HepG2 (cell line): ENCODE data around the gene EGFR. TPM values are rescaled to one million over a fixed set of nuclear protein-coding genes. Genes with fewer than 3 reads are reported as not detected.

Experiments
- AKAP8 ChIP-seq: sonication (generic); formaldehyde crosslinking; IDR thresholded peaks from 2 replicates; pipeline ENCODE4 v1.5.1; 2020; ENCODE audit warnings: mild to moderate bottlenecking, missing genetic modification reagents
- GFI1 ChIP-seq: sonication (generic); formaldehyde crosslinking; IDR thresholded peaks from 2 replicates; pipeline ENCODE4 v1.5.0; 2020; ENCODE audit warnings: missing genetic modification reagents, mild to moderate bottlenecking, borderline replicate concordance
- HES4 ChIP-seq: sonication (generic); formaldehyde crosslinking; IDR thresholded peaks from 2 replicates; pipeline ENCODE4 v1.9.0; 2021; ENCODE audit warnings: mild to moderate bottlenecking, missing genetic modification reagents, borderline replicate concordance
- TBX3 ChIP-seq: fragments of 450-650 bp; IDR thresholded peaks from 2 replicates; pipeline ENCODE4 v1.6.1; 2017; ENCODE audit warnings: antibody characterized with exemption, mild to moderate bottlenecking, inconsistent platforms, borderline replicate concordance
- XRCC5 ChIP-seq: fragments of 200-400 bp; formaldehyde crosslinking; optimal IDR thresholded peaks from 2 replicates; pipeline ENCODE3; 2017; ENCODE audit warnings: mild to moderate bottlenecking, low read length
- YEATS4 ChIP-seq: sonication (generic); formaldehyde crosslinking; IDR thresholded peaks from 2 replicates; pipeline ENCODE4 v1.4.0; 2020; ENCODE audit warnings: missing genetic modification reagents, borderline replicate concordance
- ZBTB20 ChIP-seq: sonication (generic); formaldehyde crosslinking; IDR thresholded peaks from 2 replicates; pipeline ENCODE4 v1.8.1; 2023; ENCODE audit warnings: missing genetic modification reagents, low read depth, mild to moderate bottlenecking, borderline replicate concordance
- ZBTB3 ChIP-seq: sonication (generic); formaldehyde crosslinking; IDR thresholded peaks from 2 replicates; pipeline ENCODE4 v1.4.0; 2020; ENCODE audit warnings: low read depth, mild to moderate bottlenecking, moderate library complexity, missing genetic modification reagents, borderline replicate concordance
- ZC3H13 ChIP-seq: sonication (generic); formaldehyde crosslinking; IDR thresholded peaks from 2 replicates; pipeline ENCODE4 v1.8.1; 2023; ENCODE audit warnings: mild to moderate bottlenecking, missing genetic modification reagents, moderate library complexity
- ZNF224 ChIP-seq: sonication (generic); formaldehyde crosslinking; IDR thresholded peaks from 2 replicates; pipeline ENCODE4 v1.5.0; 2020; ENCODE audit warnings: mild to moderate bottlenecking, missing genetic modification reagents
- polyA plus RNA-seq, 8 experiments: library from polyadenylated mRNA; depleted of rRNA in 3 of 8; stranded (reverse) in 7 of 8; unstranded in 1 of 8; fragments of >200 nt; fragmentation: Illumina TruSeq in 4 of 8; extraction: Trizol in 4 of 8; gene quantifications; 2 replicates each; pipeline versions ENCODE4 v1.2.1 to v1.2.3, GENCODE V29; 2011 to 2016; ENCODE audit warnings: low read depth in 4 of 8, missing spikeins in 1 of 8, mixed read lengths in 1 of 8; ENCODE audit not compliant: insufficient read depth in 1 of 8
- total RNA-seq, 5 experiments: library from RNA; depleted of rRNA; stranded (reverse); fragments of >200 nt; fragmentation: Illumina TruSeq; extraction: Trizol; gene quantifications; 2 replicates each; pipeline ENCODE4 v1.2.3, GENCODE V29; 2016; ENCODE audit warnings: low read depth in 1 of 5
- TF ChIP-seq, protein P1 (sequence below): sonication (generic); formaldehyde crosslinking; IDR thresholded peaks from 2 replicates; pipeline ENCODE4 v1.4.0; 2020; ENCODE audit warnings: mild to moderate bottlenecking, missing genetic modification reagents
- TF ChIP-seq, protein P2 (sequence below): sonication (generic); formaldehyde crosslinking; IDR thresholded peaks from 2 replicates; pipeline ENCODE4 v1.8.0; 2022; ENCODE audit warnings: mild to moderate bottlenecking, missing genetic modification reagents, borderline replicate concordance
- TF ChIP-seq, protein P3 (sequence below): sonication (generic); formaldehyde crosslinking; IDR thresholded peaks from 2 replicates; pipeline ENCODE4; 2020; ENCODE audit warnings: missing genetic modification reagents, mild to moderate bottlenecking, borderline replicate concordance
- TF ChIP-seq, protein P4 (sequence below): sonication (generic); formaldehyde crosslinking; IDR thresholded peaks from 2 replicates; pipeline ENCODE4 v1.4.0; 2020; ENCODE audit warnings: mild to moderate bottlenecking, missing genetic modification reagents
- TF ChIP-seq, protein P5 (sequence below): sonication (generic); formaldehyde crosslinking; conservative IDR thresholded peaks from 2 replicates; pipeline ENCODE4 v1.4.0; 2020; ENCODE audit warnings: missing genetic modification reagents
- TF ChIP-seq, protein P6 (sequence below): sonication (generic); formaldehyde crosslinking; IDR thresholded peaks from 2 replicates; pipeline ENCODE4 v1.5.1; 2020; ENCODE audit warnings: mild to moderate bottlenecking, missing genetic modification reagents

Gene EGFR
- total and polyA plus RNA-seq, 2 of the 13 experiments (the other 11 are each of a cell fraction or from before 2014, with no cell fraction given), result 7.0 to 10.0 TPM

DNA sequence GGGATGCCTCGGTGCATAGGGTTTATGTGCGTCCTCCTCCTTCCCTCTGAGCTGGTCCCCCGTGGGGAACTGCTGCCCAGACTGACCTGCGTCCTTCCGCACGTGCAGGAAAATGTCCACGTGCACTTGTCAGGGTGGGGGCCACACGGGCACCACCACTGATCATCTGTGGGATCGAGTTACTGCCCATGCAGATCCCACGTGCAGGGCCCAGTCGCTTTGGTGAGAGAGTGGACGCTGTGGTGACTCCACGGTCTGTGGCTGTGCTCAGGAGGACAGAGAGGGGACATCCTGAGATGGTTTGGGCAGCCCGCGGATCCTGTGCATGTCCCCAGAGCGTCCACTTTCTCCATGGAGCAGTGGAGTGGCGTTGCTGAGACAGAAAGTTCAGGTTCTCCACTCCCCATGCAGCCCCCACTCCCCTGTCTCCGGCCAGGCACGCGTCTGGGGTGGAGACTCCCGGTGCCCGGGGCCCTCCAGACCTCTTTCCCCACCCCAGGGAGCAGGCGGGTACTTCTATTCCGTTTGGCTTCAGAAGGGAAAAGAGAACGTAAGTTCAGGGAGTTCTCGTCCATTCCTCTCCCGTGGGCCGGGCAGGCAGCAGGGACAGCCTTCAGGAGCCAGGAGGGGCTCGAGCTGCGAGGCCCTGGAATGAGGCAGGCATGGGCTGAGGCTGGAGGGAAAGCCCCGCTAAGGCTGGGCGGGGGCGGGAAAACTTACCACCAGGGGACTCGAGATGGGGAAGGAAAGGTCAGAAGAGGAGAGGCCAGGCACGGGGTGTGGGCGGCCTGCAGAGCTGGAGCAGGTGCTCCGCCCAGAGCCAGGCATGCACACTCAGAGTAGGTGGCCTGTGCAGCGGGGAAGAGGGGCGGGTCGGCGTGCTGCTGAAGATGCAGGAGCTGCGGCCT lies 59.9 kb downstream of the EGFR start (continued):
- TF ChIP-seq, protein P1, sequence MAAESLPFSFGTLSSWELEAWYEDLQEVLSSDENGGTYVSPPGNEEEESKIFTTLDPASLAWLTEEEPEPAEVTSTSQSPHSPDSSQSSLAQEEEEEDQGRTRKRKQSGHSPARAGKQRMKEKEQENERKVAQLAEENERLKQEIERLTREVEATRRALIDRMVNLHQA (CRISPR knock-in tag), result no peak
- TF ChIP-seq ZBTB3 (no peak), XRCC5 (peak; percentile 33), ZBTB20 (peak; percentile 82; the same call in 1 of the 2 replicates), GFI1 (peak; percentile 63; the same call in 1 of the 2 replicates), HES4 (CRISPR knock-in tag) (0 out of 2 replicates have a peak, but pooled peaks have one; percentile 51), ZNF224 (no peak; the same call in 1 of the 2 replicates), ZC3H13 (CRISPR knock-in tag) (peak; percentile 30; the same call in 1 of the 2 replicates), YEATS4 (CRISPR knock-in tag) (no peak; the same call in 1 of the 2 replicates), AKAP8 (CRISPR knock-in tag) (peak; percentile 67), TBX3 (no peak)
- TF ChIP-seq, protein P2, sequence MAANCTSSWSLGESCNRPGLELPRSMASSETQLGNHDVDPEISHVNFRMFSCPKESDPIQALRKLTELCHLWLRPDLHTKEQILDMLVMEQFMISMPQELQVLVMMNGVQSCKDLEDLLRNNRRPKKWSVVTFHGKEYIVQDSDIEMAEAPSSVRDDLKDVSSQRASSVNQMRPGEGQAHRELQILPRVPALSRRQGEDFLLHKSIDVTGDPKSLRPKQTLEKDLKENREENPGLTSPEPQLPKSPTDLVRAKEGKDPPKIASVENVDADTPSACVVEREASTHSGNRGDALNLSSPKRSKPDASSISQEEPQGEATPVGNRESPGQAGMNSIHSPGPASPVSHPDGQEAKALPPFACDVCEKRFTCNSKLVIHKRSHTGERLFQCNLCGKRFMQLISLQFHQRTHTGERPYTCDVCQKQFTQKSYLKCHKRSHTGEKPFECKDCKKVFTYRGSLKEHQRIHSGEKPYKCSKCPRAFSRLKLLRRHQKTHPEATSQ (CRISPR knock-in tag), result peak; percentile 77; the same call in 1 of the 2 replicates
- TF ChIP-seq, protein P3, sequence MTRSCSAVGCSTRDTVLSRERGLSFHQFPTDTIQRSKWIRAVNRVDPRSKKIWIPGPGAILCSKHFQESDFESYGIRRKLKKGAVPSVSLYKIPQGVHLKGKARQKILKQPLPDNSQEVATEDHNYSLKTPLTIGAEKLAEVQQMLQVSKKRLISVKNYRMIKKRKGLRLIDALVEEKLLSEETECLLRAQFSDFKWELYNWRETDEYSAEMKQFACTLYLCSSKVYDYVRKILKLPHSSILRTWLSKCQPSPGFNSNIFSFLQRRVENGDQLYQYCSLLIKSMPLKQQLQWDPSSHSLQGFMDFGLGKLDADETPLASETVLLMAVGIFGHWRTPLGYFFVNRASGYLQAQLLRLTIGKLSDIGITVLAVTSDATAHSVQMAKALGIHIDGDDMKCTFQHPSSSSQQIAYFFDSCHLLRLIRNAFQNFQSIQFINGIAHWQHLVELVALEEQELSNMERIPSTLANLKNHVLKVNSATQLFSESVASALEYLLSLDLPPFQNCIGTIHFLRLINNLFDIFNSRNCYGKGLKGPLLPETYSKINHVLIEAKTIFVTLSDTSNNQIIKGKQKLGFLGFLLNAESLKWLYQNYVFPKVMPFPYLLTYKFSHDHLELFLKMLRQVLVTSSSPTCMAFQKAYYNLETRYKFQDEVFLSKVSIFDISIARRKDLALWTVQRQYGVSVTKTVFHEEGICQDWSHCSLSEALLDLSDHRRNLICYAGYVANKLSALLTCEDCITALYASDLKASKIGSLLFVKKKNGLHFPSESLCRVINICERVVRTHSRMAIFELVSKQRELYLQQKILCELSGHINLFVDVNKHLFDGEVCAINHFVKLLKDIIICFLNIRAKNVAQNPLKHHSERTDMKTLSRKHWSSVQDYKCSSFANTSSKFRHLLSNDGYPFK, result peak; percentile 67; the same call in 1 of the 2 replicates
- TF ChIP-seq, protein P4, sequence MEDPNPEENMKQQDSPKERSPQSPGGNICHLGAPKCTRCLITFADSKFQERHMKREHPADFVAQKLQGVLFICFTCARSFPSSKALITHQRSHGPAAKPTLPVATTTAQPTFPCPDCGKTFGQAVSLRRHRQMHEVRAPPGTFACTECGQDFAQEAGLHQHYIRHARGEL (CRISPR knock-in tag), result peak; percentile 23; the same call in 1 of the 2 replicates
- TF ChIP-seq, protein P5, sequence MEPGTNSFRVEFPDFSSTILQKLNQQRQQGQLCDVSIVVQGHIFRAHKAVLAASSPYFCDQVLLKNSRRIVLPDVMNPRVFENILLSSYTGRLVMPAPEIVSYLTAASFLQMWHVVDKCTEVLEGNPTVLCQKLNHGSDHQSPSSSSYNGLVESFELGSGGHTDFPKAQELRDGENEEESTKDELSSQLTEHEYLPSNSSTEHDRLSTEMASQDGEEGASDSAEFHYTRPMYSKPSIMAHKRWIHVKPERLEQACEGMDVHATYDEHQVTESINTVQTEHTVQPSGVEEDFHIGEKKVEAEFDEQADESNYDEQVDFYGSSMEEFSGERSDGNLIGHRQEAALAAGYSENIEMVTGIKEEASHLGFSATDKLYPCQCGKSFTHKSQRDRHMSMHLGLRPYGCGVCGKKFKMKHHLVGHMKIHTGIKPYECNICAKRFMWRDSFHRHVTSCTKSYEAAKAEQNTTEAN, result no peak
- TF ChIP-seq, protein P6, sequence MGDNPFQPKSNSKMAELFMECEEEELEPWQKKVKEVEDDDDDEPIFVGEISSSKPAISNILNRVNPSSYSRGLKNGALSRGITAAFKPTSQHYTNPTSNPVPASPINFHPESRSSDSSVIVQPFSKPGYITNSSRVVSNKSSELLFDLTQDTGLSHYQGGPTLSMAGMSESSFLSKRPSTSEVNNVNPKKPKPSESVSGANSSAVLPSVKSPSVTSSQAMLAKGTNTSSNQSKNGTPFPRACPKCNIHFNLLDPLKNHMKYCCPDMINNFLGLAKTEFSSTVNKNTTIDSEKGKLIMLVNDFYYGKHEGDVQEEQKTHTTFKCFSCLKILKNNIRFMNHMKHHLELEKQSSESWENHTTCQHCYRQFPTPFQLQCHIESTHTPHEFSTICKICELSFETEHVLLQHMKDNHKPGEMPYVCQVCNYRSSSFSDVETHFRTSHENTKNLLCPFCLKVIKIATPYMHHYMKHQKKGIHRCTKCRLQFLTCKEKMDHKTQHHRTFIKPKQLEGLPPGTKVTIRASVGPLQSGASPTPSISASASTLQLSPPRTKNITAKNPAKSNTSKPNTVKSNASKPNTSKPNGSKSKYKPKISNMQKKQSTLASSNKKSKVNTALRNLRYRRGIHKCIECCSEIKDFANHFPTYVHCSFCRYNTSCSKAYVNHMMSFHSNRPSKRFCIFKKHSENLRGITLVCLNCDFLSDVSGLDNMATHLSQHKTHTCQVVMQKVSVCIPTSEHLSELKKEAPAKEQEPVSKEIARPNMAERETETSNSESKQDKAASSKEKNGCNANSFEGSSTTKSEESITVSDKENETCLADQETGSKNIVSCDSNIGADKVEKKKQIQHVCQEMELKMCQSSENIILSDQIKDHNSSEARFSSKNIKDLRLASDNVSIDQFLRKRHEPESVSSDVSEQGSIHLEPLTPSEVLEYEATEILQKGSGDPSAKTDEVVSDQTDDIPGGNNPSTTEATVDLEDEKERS (CRISPR knock-in tag), result peak; percentile 84
